GM12878 (cell line): ENCODE results near the gene ELANE. TPM values are rescaled to one million over a fixed set of nuclear protein-coding genes. Genes with fewer than 3 reads are reported as not detected.

Experiments used
- ATAC-seq: fragments of 200-7000 bp; cut with Tn5 transposase; 3 replicates; pipeline ENCODE4 v1.9.1; 2020; ENCODE audit warnings: mild to moderate bottlenecking, moderate library complexity
- BruUV-seq: library from RNA; stranded (reverse); fragments of 400-500 nt; replicated peaks from 2 replicates; lab custom pipeline; 2021; lab: Mats Ljungman, UMichigan
- CTCF ChIA-PET: fragments of 300-600 bp; sonication (Branson Sonifier 250); formaldehyde crosslinking; extraction: SDS; loops from one replicate; lab custom pipeline; 2021; ENCODE audit warnings: inconsistent platforms; lab: Yijun Ruan, JAX
- POLR2A ChIA-PET: fragments of 350-600 bp; formaldehyde crosslinking; extraction: SDS; loops from one replicate; lab custom pipeline; 2021; ENCODE audit warnings: inconsistent platforms; lab: Charles Lee
- RAD21 ChIA-PET: fragments of 300-600 bp; sonication (Branson Sonifier 250); formaldehyde crosslinking; loops from one replicate; lab custom pipeline; 2023; ENCODE audit warnings: antibody characterized with exemption; ENCODE audit not compliant: unreplicated experiment; lab: Charles Lee
- SMC1A ChIA-PET: fragments of 300-600 bp; sonication (Branson Sonifier 250); formaldehyde crosslinking; loops from one replicate; lab custom pipeline; 2023; ENCODE audit not compliant: unreplicated experiment, uncharacterized antibody; lab: Charles Lee
- DNase-seq: peaks from one replicate; pipeline ENCODE4 v3.0.0-alpha.2; 2011; ENCODE audit warnings: low read depth, low spot score
- FAIRE-seq: peaks from 3 replicates; lab custom pipeline; 2011; peaks lifted over from hg19 to GRCh38; lab: Jason Lieb, UNC
- H2AFZ ChIP-seq: 2 replicates; pipeline ENCODE4 v1.6.0; 2011; ENCODE audit warnings: low read depth, low read length, control low read depth; ENCODE audit not compliant: control insufficient read depth
- H3K27ac ChIP-seq: 2 replicates; pipeline ENCODE4 v1.5.1; 2011; ENCODE audit warnings: control low read depth; ENCODE audit not compliant: control insufficient read depth, insufficient read depth
- H3K27me3 ChIP-seq, 2 experiments: replicated peaks in 1 of 2; 2 replicates each; pipeline versions ENCODE4 v1.6.0 to v1.6.1; 2011; ENCODE audit warnings: low read length in 1 of 2; ENCODE audit not compliant: control insufficient read depth in 2 of 2, insufficient read depth in 2 of 2
- H3K36me3 ChIP-seq, 2 experiments: 2 replicates each; pipeline ENCODE4 v1.5.1; 2011; ENCODE audit warnings: low read length in 1 of 2; ENCODE audit not compliant: control insufficient read depth in 2 of 2, insufficient read depth in 2 of 2
- H3K4me1 ChIP-seq: 2 replicates; pipeline ENCODE4 v1.6.1; 2011; ENCODE audit warnings: mild to moderate bottlenecking, low read length, moderate library complexity, mixed read lengths; ENCODE audit not compliant: control insufficient read depth, insufficient read depth
- H3K4me2 ChIP-seq: 2 replicates; pipeline ENCODE4 v1.6.0; 2011; ENCODE audit warnings: control low read depth; ENCODE audit not compliant: control insufficient read depth, insufficient read depth
- H3K4me3 ChIP-seq: fragments of 200-600 bp; sonication (generic); 2 replicates; pipeline ENCODE4 v1.5.1; 2016
- H3K79me2 ChIP-seq: 2 replicates; pipeline ENCODE4 v1.6.0; 2011; ENCODE audit warnings: low read length; ENCODE audit not compliant: control insufficient read depth, insufficient read depth
- H3K9ac ChIP-seq: 2 replicates; pipeline ENCODE4 v1.8.0; 2011; ENCODE audit warnings: low read length, control low read depth, mixed read lengths; ENCODE audit not compliant: control insufficient read depth, insufficient read depth
- H3K9me3 ChIP-seq: replicated peaks from 3 replicates; pipeline ENCODE4 v1.5.1; 2011; ENCODE audit warnings: mild to moderate bottlenecking, low read length; ENCODE audit not compliant: control insufficient read depth, insufficient read depth
- H4K20me1 ChIP-seq: 2 replicates; pipeline ENCODE4 v1.6.0; 2011; ENCODE audit not compliant: control insufficient read depth, insufficient read depth
- ATF3 ChIP-seq: IDR thresholded peaks from 2 replicates; pipeline ENCODE4 v1.6.1; 2011; ENCODE audit warnings: low read depth, mild to moderate bottlenecking, low read length, moderate library complexity, borderline replicate concordance; ENCODE audit errors: extremely low read depth
- BRCA1 ChIP-seq: IDR thresholded peaks from 2 replicates; pipeline ENCODE4 v1.6.1; 2011; ENCODE audit warnings: low read depth, low read length, improper control_type of control experiment
- CREB1 ChIP-seq: IDR thresholded peaks from 2 replicates; pipeline ENCODE4 v1.6.1; 2012; ENCODE audit warnings: low read depth, mild to moderate bottlenecking, inconsistent platforms
- CREM ChIP-seq: IDR thresholded peaks from 2 replicates; pipeline ENCODE4 v1.6.1; 2014; ENCODE audit warnings: antibody characterized with exemption, low read depth
- EZH2 ChIP-seq: IDR thresholded peaks from 2 replicates; pipeline ENCODE4 v1.6.1; 2012; ENCODE audit warnings: low read depth, mild to moderate bottlenecking, control low read depth, inconsistent platforms, low read length, borderline replicate concordance; ENCODE audit not compliant: control insufficient read depth
- HCFC1 ChIP-seq: fragments of 150-350 bp; IDR thresholded peaks from 2 replicates; pipeline ENCODE4 v1.6.1; 2014; ENCODE audit warnings: low read length
- IKZF1 ChIP-seq: fragments of 450-650 bp; conservative IDR thresholded peaks from 2 replicates; pipeline ENCODE4 v1.6.1; 2017; ENCODE audit warnings: antibody characterized with exemption, mild to moderate bottlenecking
- IRF4 ChIP-seq: IDR thresholded peaks from 2 replicates; pipeline ENCODE4 v1.6.1; 2011; ENCODE audit warnings: low read depth, low read length
- KAT2A ChIP-seq: conservative IDR thresholded peaks from 2 replicates; pipeline ENCODE4 v1.6.1; 2011; ENCODE audit warnings: low read depth, low read length; ENCODE audit not compliant: control insufficient read depth
- NR2C1 ChIP-seq: fragments of 450-650 bp; IDR thresholded peaks from 2 replicates; pipeline ENCODE4 v1.6.1; 2017; ENCODE audit warnings: antibody characterized with exemption, mild to moderate bottlenecking, moderate library complexity
- PAX5 ChIP-seq: IDR thresholded peaks from 2 replicates; pipeline ENCODE4 v1.6.1; 2011; ENCODE audit warnings: low read depth, low read length, borderline replicate concordance
- RAD51 ChIP-seq: fragments of 450-650 bp; IDR thresholded peaks from 2 replicates; pipeline ENCODE4 v1.6.1; 2016; ENCODE audit warnings: moderate library complexity, mild to moderate bottlenecking, inconsistent platforms
- TCF3 ChIP-seq: IDR thresholded peaks from 2 replicates; pipeline ENCODE4 v1.6.1; 2012; ENCODE audit warnings: low read depth, mild to moderate bottlenecking, low read length, borderline replicate concordance; ENCODE audit not compliant: insufficient read depth
- WRNIP1 ChIP-seq: IDR thresholded peaks from 2 replicates; pipeline ENCODE4 v1.6.1; 2011; ENCODE audit warnings: low read depth, low read length, improper control_type of control experiment, borderline replicate concordance
- ZBTB40 ChIP-seq: fragments of 450-650 bp; IDR thresholded peaks from 2 replicates; pipeline ENCODE4 v1.6.1; 2016; ENCODE audit warnings: mild to moderate bottlenecking, moderate library complexity, borderline replicate concordance
- WGBS: methylation state at CpG from one replicate; pipeline ENCODE4 v1.1.6; 2016; ENCODE audit warnings: low lambda C conversion rate; ENCODE audit not compliant: insufficient replicate concordance, insufficient coverage; ENCODE audit errors: missing lambda C conversion rate; 5-methylcytosine and 5-hydroxymethylcytosine counted together
- in situ Hi-C: fragments of 300-500 bp; cut with MboI; formaldehyde crosslinking; loops from 9 replicates; pipeline ENCODE4 v1.14.3; 2018; ENCODE audit warnings: mixed read lengths
- intact Hi-C: fragments of 100-400 bp; cut with micrococcal nuclease; formaldehyde crosslinking; loops from one replicate; pipeline ENCODE4 v1.14.2; 2022; ENCODE audit not compliant: unreplicated experiment
- polyA plus RNA-seq, 11 experiments: library from polyadenylated mRNA; depleted of rRNA in 4 of 11; unstranded in 6 of 11; stranded (reverse) in 5 of 11; fragments of >200 nt; fragmentation: Nextera tagmentation in 4 of 11; fragmentation: Illumina TruSeq in 1 of 11; extraction: Ambion mirVana in 4 of 11; extraction: Trizol in 1 of 11; gene quantifications; 1 replicate in 1 of 11; 2 replicates in 10 of 11; pipeline versions ENCODE4 v1.2.1 to v1.2.3, GENCODE V29; 2011 to 2016; ENCODE audit warnings: inconsistent platforms in 2 of 11, missing spikeins in 2 of 11, low read depth in 1 of 11
- total RNA-seq, 4 experiments: library from RNA; depleted of rRNA in 3 of 4; stranded (reverse); fragments of >200 nt in 3 of 4; fragmentation: Illumina TruSeq in 1 of 4; extraction: Trizol in 1 of 4; gene quantifications; 2 replicates each; pipeline versions ENCODE4 v1.2.1 to v1.2.3, GENCODE V29; 2013 to 2021

ELANE gene
- total and polyA plus RNA-seq, 10 of the 15 experiments (the other 5 are each of a cell fraction or from before 2014, with no cell fraction given): not detected

- Histone ChIP-seq H4K20me1 (no peaks in the 10 kb centered on the region), H3K4me1 (no peaks in the 10 kb centered on the region), H3K36me3 (peaks cover 0 to 6% of the 10 kb centered on the region in 2 experiments; a peak in 2 of 4 replicates), H3K27me3 (no peaks in the 10 kb centered on the region), H3K9ac (no peak overlapping the region), H3K4me2 (no peak overlapping the region), H3K27ac (no peak overlapping the region), H2AFZ (no peak overlapping the region), H3K9me3 (no peaks in the 10 kb centered on the region), H3K79me2 (peaks cover under 1% of the 10 kb centered on the region), H3K4me3 (no peak overlapping the region)
- WGBS: 99% methylated on average over 26 of the region's 26 CpGs
- CTCF ChIA-PET: interaction anchor here (0.8 kb wide), 1 partner anchor 34 kb away, joined by 3 read pairs; no protein-coding TSS in a partner anchor
- SMC1A ChIA-PET: interaction anchor here (3.0 kb wide), 1 partner anchor 10 kb away, joined by 9 read pairs; no protein-coding TSS in a partner anchor
- no TSS peak for BruUV-seq
- FAIRE-seq (no peak), ATAC-seq (no peak), DNase-seq (no peak)
- intact Hi-C loops (no loop called here), in situ Hi-C loops (no loop called here)
- RAD21 ChIA-PET: no interaction called here
- POLR2A ChIA-PET: interaction anchor here (0.6 kb wide), 1 partner anchor 11 kb away, joined by 4 read pairs; no protein-coding TSS in a partner anchor
- no peak for TF ChIP-seq EZH2
- no peak for TF ChIP-seq BRCA1
- no peak for TF ChIP-seq HCFC1
- no peak for TF ChIP-seq ZBTB40
- no peak for TF ChIP-seq IRF4
- TF ChIP-seq CREM: no peak
- no peak for TF ChIP-seq ATF3
- no peak for TF ChIP-seq NR2C1
- no peak for TF ChIP-seq CREB1
- no peak for TF ChIP-seq IKZF1
- TF ChIP-seq RAD51: no peak
- no peak for TF ChIP-seq PAX5
- TF ChIP-seq TCF3: no peak
- TF ChIP-seq WRNIP1: no peak
- no peak for TF ChIP-seq KAT2A
Measured at GRCh38 chr19:897442-898039, 45.4 kb downstream of the ELANE start.
